HEK293 (cell line): ENCODE measurements around the gene STX3.

Source experiments
- EGR2 ChIP-seq: fragments of 450-650 bp; formaldehyde crosslinking; IDR thresholded peaks from 2 replicates; pipeline ENCODE4 v1.5.1; 2016; ENCODE audit warnings: low read depth, missing biosample characterization, missing genetic modification characterization
- GFI1B ChIP-seq: fragments of 450-650 bp; formaldehyde crosslinking; IDR thresholded peaks from 2 replicates; pipeline ENCODE4 v1.5.1; 2016; ENCODE audit warnings: missing biosample characterization, missing genetic modification characterization
- GLI4 ChIP-seq: fragments of 450-650 bp; formaldehyde crosslinking; IDR thresholded peaks from 2 replicates; pipeline ENCODE4 v1.5.1; 2016; ENCODE audit warnings: missing biosample characterization, missing genetic modification characterization
- HOXA7 ChIP-seq: sonication (generic); formaldehyde crosslinking; IDR thresholded peaks from 2 replicates; pipeline ENCODE4 v1.8.1; 2022; ENCODE audit warnings: missing genetic modification reagents, borderline replicate concordance
- IKZF3 ChIP-seq: fragments of 450-650 bp; IDR thresholded peaks from 2 replicates; pipeline ENCODE4 v1.5.0; 2018; ENCODE audit warnings: missing biosample characterization, mild to moderate bottlenecking, missing genetic modification characterization, moderate library complexity
- OSR2 ChIP-seq: fragments of 450-650 bp; formaldehyde crosslinking; IDR thresholded peaks from 2 replicates; pipeline ENCODE4 v1.5.1; 2016; ENCODE audit warnings: missing biosample characterization, missing genetic modification characterization
- SP2 ChIP-seq: fragments of 450-650 bp; formaldehyde crosslinking; IDR thresholded peaks from 2 replicates; pipeline ENCODE4 v1.5.1; 2016; ENCODE audit warnings: missing biosample characterization, missing genetic modification characterization
- ZFHX2 ChIP-seq: fragments of 450-650 bp; formaldehyde crosslinking; conservative IDR thresholded peaks from 2 replicates; pipeline ENCODE4 v1.5.1; 2016; ENCODE audit warnings: missing biosample characterization, missing genetic modification characterization
- ZFP41 ChIP-seq: fragments of 450-650 bp; formaldehyde crosslinking; IDR thresholded peaks from 2 replicates; pipeline ENCODE4 v1.5.1; 2016; ENCODE audit warnings: missing biosample characterization, missing genetic modification characterization, borderline replicate concordance
- ZFP69B ChIP-seq: fragments of 450-650 bp; formaldehyde crosslinking; IDR thresholded peaks from 2 replicates; pipeline ENCODE4 v1.5.1; 2016; ENCODE audit warnings: missing biosample characterization, missing genetic modification characterization
- ZNF10 ChIP-seq: fragments of 450-650 bp; formaldehyde crosslinking; IDR thresholded peaks from 2 replicates; pipeline ENCODE4 v1.5.1; 2017; ENCODE audit warnings: missing biosample characterization, missing genetic modification characterization
- ZNF184 ChIP-seq: fragments of 450-650 bp; IDR thresholded peaks from 2 replicates; pipeline ENCODE4 v1.5.1; 2018; ENCODE audit warnings: missing biosample characterization, mild to moderate bottlenecking, missing genetic modification characterization
- ZNF202 ChIP-seq: fragments of 450-650 bp; formaldehyde crosslinking; IDR thresholded peaks from 2 replicates; pipeline ENCODE4 v1.5.1; 2016; ENCODE audit warnings: missing biosample characterization, missing genetic modification characterization, borderline replicate concordance
- ZNF211 ChIP-seq: fragments of 450-650 bp; formaldehyde crosslinking; IDR thresholded peaks from 2 replicates; pipeline ENCODE4 v1.5.1; 2016; ENCODE audit warnings: low read depth, missing biosample characterization, missing genetic modification characterization
- ZNF324 ChIP-seq: fragments of 450-650 bp; formaldehyde crosslinking; IDR thresholded peaks from 2 replicates; pipeline ENCODE4 v1.5.1; 2016; ENCODE audit warnings: missing biosample characterization, missing genetic modification characterization
- ZNF341 ChIP-seq: fragments of 450-650 bp; formaldehyde crosslinking; IDR thresholded peaks from 2 replicates; pipeline ENCODE4; 2016; ENCODE audit warnings: low read depth, missing biosample characterization, missing genetic modification characterization
- ZNF366 ChIP-seq: fragments of 450-650 bp; formaldehyde crosslinking; conservative IDR thresholded peaks from 2 replicates; pipeline ENCODE4 v1.5.1; 2016; ENCODE audit warnings: missing biosample characterization, missing genetic modification characterization
- ZNF501 ChIP-seq: fragments of 450-650 bp; formaldehyde crosslinking; IDR thresholded peaks from 2 replicates; pipeline ENCODE4 v1.5.1; 2016; ENCODE audit warnings: missing biosample characterization, missing genetic modification characterization
- ZNF514 ChIP-seq: fragments of 450-650 bp; formaldehyde crosslinking; IDR thresholded peaks from 2 replicates; pipeline ENCODE4 v1.5.1; 2016; ENCODE audit warnings: missing biosample characterization, missing genetic modification characterization
- ZNF521 ChIP-seq: fragments of 450-650 bp; formaldehyde crosslinking; IDR thresholded peaks from 2 replicates; pipeline ENCODE4 v1.5.1; 2017; ENCODE audit warnings: missing biosample characterization, mild to moderate bottlenecking, missing genetic modification characterization
- ZNF544 ChIP-seq: fragments of 450-650 bp; formaldehyde crosslinking; IDR thresholded peaks from 2 replicates; pipeline ENCODE4 v1.5.0; 2017; ENCODE audit warnings: missing biosample characterization, missing genetic modification characterization
- ZNF561 ChIP-seq: fragments of 450-650 bp; IDR thresholded peaks from 2 replicates; pipeline ENCODE4 v1.5.1; 2018; ENCODE audit warnings: missing biosample characterization, missing genetic modification characterization, borderline replicate concordance
- ZNF664 ChIP-seq: fragments of 450-650 bp; formaldehyde crosslinking; IDR thresholded peaks from 2 replicates; pipeline ENCODE4 v1.5.1; 2016; ENCODE audit warnings: missing biosample characterization, missing genetic modification characterization
- ZNF785 ChIP-seq: fragments of 450-650 bp; formaldehyde crosslinking; IDR thresholded peaks from 2 replicates; pipeline ENCODE4 v1.5.1; 2016; ENCODE audit warnings: missing biosample characterization, missing genetic modification characterization
- ZNF830 ChIP-seq: fragments of 450-650 bp; IDR thresholded peaks from 2 replicates; pipeline ENCODE4 v1.5.0; 2018; ENCODE audit warnings: missing biosample characterization, missing genetic modification characterization, low read depth, mild to moderate bottlenecking, moderate library complexity
- ZNF837 ChIP-seq: fragments of 450-650 bp; formaldehyde crosslinking; IDR thresholded peaks from 2 replicates; pipeline ENCODE4 v1.5.1; 2016; ENCODE audit warnings: missing biosample characterization, missing genetic modification characterization
- ZNF843 ChIP-seq: fragments of 450-650 bp; formaldehyde crosslinking; IDR thresholded peaks from 2 replicates; pipeline ENCODE4 v1.5.1; 2016; ENCODE audit warnings: missing biosample characterization, missing genetic modification characterization
- ZSCAN16 ChIP-seq: fragments of 450-650 bp; formaldehyde crosslinking; IDR thresholded peaks from 2 replicates; pipeline ENCODE4 v1.5.1; 2016; ENCODE audit warnings: missing biosample characterization, missing genetic modification characterization
- ZXDB ChIP-seq: fragments of 450-650 bp; formaldehyde crosslinking; IDR thresholded peaks from 2 replicates; pipeline ENCODE4 v1.5.1; 2016; ENCODE audit warnings: missing biosample characterization, missing genetic modification characterization
- TF ChIP-seq, protein P1 (sequence below): fragments of 450-650 bp; formaldehyde crosslinking; IDR thresholded peaks from 2 replicates; pipeline ENCODE4 v1.5.1; 2017; ENCODE audit warnings: missing biosample characterization, missing genetic modification characterization
- TF ChIP-seq, protein P2 (sequence below): fragments of 450-650 bp; formaldehyde crosslinking; IDR thresholded peaks from 2 replicates; pipeline ENCODE4 v1.5.1; 2016; ENCODE audit warnings: missing biosample characterization, missing genetic modification characterization
- TF ChIP-seq, protein P3 (sequence below): fragments of 450-650 bp; formaldehyde crosslinking; IDR thresholded peaks from 2 replicates; pipeline ENCODE4 v1.5.1; 2016; ENCODE audit warnings: missing biosample characterization, missing genetic modification characterization
- TF ChIP-seq, protein P4 (sequence below): fragments of 450-650 bp; formaldehyde crosslinking; IDR thresholded peaks from 2 replicates; pipeline ENCODE4 v1.5.1; 2016; ENCODE audit warnings: missing biosample characterization, missing genetic modification characterization
- TF ChIP-seq, protein P5 (sequence below): fragments of 450-650 bp; formaldehyde crosslinking; IDR thresholded peaks from 2 replicates; pipeline ENCODE4 v1.5.1; 2016; ENCODE audit warnings: missing biosample characterization, missing genetic modification characterization, borderline replicate concordance

STX3 gene

DNA sequence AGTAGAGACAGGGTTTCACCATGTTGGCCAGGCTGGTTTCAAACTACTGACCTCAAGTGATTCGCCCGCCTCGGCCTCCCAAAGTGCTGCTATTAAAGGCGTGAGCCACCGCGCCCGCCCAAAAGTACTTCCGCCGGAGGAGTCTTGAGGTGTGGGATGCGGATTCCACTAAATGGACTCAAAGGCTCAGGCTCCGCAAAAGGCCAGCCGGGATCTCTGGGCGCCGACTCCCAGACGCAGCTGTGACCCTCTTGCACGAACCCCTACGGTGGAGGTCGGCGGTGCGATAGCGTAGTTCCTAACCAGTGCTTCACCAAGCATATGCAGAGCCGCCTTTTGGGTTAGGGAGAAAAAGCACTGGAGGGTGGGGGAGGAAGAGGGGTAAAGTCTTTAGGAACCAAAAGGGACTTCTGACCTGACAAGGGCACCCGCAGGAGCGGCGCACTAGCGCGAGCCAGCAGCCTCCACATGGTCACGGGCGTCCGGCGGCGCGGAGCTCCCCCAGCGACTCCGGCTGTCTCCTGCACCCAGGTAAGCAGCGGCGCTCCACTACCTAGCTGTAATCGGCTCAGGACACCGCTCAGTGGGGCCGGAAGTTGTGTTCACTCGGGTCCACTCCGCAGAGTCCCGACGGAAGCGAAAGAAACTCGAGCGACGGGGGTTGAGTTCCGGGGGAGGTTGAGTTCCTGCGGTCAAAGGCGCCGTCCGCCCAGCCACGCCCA, 55.2 kb downstream of the STX3 start, which contains the start of gene MRPL16 (continued):
- TF ChIP-seq ZNF843 (tag by site-specific recombination) (no peak), ZNF10 (no peak), ZSCAN16 (tag by site-specific recombination) (no peak), ZNF830 (no peak), EGR2 (tag by site-specific recombination) (peak; percentile 29; the same call in 1 of the 2 replicates), ZNF837 (tag by site-specific recombination) (no peak), ZNF184 (tag by site-specific recombination) (no peak), ZNF514 (no peak), ZNF785 (tag by site-specific recombination) (no peak), ZNF501 (tag by site-specific recombination) (peak; percentile 79; the same call in 1 of the 2 replicates), ZFP41 (tag by site-specific recombination) (no peak), ZFHX2 (0 out of 2 replicates have a peak, but pooled peaks have one; percentile 34), SP2 (tag by site-specific recombination) (peak; percentile 58), GLI4 (no peak), OSR2 (tag by site-specific recombination) (no peak), ZNF561 (tag by site-specific recombination) (peak; percentile 65; the same call in 1 of the 2 replicates), ZNF211 (tag by site-specific recombination) (no peak), ZXDB (tag by site-specific recombination) (peak; percentile 82), GFI1B (tag by site-specific recombination) (no peak), HOXA7 (CRISPR knock-in tag) (no peak), ZNF366 (no peak), ZNF324 (tag by site-specific recombination) (0 out of 2 replicates have a peak, but pooled peaks have one; percentile 62), ZFP69B (peak; percentile 77), ZNF544 (tag by site-specific recombination) (no peak), ZNF341 (tag by site-specific recombination) (no peak), IKZF3 (no peak), ZNF521 (no peak), ZNF202 (tag by site-specific recombination) (no peak), ZNF664 (0 out of 2 replicates have a peak, but pooled peaks have one; percentile 26)
- TF ChIP-seq, protein P1, sequence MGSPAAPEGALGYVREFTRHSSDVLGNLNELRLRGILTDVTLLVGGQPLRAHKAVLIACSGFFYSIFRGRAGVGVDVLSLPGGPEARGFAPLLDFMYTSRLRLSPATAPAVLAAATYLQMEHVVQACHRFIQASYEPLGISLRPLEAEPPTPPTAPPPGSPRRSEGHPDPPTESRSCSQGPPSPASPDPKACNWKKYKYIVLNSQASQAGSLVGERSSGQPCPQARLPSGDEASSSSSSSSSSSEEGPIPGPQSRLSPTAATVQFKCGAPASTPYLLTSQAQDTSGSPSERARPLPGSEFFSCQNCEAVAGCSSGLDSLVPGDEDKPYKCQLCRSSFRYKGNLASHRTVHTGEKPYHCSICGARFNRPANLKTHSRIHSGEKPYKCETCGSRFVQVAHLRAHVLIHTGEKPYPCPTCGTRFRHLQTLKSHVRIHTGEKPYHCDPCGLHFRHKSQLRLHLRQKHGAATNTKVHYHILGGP (tag by site-specific recombination) = no peak
- TF ChIP-seq, protein P2, sequence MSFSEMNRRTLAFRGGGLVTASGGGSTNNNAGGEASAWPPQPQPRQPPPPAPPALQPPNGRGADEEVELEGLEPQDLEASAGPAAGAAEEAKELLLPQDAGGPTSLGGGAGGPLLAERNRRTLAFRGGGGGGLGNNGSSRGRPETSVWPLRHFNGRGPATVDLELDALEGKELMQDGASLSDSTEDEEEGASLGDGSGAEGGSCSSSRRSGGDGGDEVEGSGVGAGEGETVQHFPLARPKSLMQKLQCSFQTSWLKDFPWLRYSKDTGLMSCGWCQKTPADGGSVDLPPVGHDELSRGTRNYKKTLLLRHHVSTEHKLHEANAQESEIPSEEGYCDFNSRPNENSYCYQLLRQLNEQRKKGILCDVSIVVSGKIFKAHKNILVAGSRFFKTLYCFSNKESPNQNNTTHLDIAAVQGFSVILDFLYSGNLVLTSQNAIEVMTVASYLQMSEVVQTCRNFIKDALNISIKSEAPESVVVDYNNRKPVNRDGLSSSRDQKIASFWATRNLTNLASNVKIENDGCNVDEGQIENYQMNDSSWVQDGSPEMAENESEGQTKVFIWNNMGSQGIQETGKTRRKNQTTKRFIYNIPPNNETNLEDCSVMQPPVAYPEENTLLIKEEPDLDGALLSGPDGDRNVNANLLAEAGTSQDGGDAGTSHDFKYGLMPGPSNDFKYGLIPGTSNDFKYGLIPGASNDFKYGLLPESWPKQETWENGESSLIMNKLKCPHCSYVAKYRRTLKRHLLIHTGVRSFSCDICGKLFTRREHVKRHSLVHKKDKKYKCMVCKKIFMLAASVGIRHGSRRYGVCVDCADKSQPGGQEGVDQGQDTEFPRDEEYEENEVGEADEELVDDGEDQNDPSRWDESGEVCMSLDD = no peak
- TF ChIP-seq, protein P3, sequence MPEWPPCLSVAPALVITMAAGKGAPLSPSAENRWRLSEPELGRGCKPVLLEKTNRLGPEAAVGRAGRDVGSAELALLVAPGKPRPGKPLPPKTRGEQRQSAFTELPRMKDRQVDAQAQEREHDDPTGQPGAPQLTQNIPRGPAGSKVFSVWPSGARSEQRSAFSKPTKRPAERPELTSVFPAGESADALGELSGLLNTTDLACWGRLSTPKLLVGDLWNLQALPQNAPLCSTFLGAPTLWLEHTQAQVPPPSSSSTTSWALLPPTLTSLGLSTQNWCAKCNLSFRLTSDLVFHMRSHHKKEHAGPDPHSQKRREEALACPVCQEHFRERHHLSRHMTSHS = no peak
- TF ChIP-seq, protein P4, sequence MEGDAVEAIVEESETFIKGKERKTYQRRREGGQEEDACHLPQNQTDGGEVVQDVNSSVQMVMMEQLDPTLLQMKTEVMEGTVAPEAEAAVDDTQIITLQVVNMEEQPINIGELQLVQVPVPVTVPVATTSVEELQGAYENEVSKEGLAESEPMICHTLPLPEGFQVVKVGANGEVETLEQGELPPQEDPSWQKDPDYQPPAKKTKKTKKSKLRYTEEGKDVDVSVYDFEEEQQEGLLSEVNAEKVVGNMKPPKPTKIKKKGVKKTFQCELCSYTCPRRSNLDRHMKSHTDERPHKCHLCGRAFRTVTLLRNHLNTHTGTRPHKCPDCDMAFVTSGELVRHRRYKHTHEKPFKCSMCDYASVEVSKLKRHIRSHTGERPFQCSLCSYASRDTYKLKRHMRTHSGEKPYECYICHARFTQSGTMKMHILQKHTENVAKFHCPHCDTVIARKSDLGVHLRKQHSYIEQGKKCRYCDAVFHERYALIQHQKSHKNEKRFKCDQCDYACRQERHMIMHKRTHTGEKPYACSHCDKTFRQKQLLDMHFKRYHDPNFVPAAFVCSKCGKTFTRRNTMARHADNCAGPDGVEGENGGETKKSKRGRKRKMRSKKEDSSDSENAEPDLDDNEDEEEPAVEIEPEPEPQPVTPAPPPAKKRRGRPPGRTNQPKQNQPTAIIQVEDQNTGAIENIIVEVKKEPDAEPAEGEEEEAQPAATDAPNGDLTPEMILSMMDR = peak; percentile 87
- TF ChIP-seq, protein P5, sequence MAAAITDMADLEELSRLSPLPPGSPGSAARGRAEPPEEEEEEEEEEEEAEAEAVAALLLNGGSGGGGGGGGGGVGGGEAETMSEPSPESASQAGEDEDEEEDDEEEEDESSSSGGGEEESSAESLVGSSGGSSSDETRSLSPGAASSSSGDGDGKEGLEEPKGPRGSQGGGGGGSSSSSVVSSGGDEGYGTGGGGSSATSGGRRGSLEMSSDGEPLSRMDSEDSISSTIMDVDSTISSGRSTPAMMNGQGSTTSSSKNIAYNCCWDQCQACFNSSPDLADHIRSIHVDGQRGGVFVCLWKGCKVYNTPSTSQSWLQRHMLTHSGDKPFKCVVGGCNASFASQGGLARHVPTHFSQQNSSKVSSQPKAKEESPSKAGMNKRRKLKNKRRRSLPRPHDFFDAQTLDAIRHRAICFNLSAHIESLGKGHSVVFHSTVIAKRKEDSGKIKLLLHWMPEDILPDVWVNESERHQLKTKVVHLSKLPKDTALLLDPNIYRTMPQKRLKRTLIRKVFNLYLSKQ = no peak
